ENCODE results near the gene SEMA6A.

The SEMA6A gene

DNA sequence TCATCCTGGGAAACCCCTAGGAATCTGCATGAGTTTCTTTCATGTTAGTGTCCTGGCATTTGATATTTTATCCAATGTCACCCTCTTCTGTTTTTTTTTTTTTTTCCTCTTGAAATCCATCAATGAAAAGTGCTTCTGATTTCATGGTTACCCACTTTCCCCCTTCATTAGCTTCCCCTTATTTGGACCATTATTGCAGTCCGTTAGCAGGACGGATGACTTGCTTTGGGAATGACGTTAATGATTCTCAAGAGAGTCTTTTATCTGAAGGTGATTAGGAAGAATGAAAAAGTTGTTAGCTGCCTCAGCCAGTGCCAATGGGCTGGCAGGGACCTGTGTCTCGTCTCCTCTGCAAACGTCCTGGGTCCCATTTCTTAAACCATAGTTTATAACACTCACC, 134.7 kb downstream of the SEMA6A start:
- no peak for DNase-seq (ENCODE audit: low read depth in 2 of 2)

DNA sequence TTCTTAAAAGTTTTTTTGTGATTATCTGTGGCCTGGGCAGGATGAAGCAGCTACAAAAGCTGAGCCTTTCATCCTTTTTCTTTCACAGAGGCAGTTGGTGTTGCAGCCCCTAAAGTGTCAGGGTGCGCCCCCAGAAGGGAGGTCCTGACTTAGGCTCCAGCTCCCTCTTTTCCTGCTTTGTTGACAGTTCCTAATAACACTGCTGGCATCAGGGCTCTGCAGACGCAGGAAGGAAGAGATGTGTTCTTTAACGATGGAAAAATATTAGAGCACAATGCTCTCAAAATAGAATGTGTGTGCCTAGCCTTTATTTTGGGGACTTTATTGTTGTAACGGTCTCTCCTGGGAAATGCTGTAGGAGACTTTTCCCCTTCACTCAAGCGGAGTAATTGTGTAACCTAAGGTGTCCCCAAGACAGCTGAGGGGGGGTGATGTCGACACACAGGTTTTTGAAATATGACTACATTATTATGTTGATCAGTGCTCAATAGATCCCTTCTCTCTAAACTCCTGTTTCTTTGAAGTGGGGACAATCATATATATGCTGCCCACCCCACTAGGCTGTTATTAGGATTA, 135.6 kb downstream of the SEMA6A start:
- DNase-seq (ENCODE audit: low read depth in 2 of 2) = no peak

DNA sequence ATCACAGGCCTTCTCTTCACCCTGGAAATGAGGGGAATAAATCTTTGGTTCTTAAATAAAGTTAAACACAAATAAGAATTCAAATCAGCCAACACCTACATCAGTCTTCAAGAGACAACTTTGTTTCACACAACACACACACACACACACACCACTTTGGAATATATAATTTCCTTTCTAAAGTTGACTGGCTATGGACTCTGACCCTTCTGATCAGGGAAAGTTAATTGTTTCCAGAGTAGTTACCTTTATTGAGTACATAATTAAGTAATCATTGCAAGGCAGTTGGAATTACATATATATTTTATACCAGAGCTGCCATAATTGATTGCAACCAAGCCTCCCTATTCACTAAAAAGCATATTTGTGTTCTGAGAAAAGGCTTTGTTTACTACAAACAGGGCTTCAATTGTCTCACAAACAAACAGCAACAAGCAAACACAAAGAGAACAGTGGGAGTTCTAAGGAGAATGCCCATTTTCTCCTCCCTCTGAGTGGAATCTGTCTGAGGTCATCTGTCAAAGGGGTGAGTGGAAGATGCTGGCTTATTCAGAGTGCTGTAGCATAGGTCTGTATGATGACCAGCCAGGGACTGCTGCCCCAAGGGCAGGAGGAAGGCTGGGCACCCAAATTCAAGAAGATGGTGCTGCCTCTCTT, 136.6 kb downstream of the SEMA6A start:
- DNase-seq (ENCODE audit: low read depth in 2 of 2) = no peak

DNA sequence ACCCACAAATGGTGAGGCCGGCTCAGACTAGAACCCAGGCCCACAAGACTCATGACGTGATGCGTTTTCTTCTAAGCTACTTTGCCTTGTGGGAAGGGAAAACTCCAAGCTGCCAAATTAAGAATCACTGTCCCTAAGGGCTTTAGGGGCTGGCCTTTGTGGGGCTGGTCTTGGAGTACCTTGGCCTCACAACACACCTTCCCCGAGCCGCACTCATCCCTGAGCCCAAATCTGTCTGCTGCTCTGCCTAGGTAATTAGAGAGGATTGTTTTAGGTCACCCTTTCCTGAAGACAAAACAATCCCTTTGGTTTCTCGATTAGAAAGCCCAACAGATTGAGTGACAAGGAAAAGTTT, 137.3 kb downstream of the SEMA6A start:
- no peak for DNase-seq (ENCODE audit: low read depth in 2 of 2)

DNA sequence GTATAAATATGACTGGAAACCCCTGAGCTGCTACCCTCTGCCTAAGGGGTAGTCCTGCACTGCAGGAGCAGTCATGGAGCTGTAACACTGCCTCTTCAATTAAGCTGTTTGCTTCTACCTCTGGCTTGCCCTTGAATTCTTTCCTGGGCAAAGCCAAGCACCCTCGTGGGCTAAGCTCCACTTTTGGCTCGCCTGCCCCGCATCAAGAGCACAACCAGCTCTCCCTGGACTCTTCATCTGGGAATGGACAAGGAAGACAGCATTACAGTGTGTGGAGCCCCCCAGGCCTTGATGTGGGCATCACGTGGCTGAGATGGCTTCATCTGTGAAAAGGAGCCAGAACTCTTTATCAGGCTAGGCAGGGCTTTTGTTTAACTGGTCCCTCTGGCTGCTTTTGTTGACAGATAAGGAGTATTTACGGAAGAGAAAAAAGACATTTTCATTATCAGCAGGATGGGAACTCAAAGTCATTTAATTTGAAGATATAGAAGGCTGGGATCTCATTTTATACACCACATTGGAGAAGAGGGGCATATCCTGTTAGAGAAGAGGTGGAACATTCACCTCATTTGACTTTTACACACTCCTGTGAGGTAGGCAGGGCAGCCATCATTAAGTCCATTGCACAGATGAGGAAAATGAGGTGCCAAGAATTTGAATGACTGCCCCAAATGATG, 137.8 kb downstream of the SEMA6A start:
- no peak for DNase-seq (ENCODE audit: low read depth in 2 of 2)

- DNase-seq (ENCODE audit: low read depth in 2 of 2) = no peak
Measured at GRCh38 chr5:116428966-116429365, 145.7 kb downstream of the SEMA6A start.

DNA sequence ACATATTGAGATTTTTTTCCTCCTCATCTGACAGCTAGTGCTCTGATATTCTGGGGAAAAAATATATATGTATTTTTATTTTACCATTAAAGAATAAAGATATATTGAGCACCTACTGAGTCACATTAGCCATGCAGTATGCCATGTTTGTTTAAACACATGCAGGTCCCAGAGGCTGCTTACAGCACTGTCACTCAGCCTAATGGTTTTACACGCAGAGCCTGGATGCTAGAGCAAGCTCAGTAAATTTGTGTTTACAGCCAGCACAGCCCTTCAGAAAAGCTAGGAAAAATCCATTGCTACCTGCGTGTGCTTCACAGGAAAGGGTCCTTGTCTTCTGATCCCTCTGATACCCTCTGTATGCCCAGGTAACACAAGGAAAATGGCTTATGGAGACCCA, 146.2 kb downstream of the SEMA6A start:
- DNase-seq (ENCODE audit: low read depth in 2 of 2) = no peak

- DNase-seq (ENCODE audit: low read depth in 2 of 2) = no peak
Measured at GRCh38 chr5:116424951-116425350, 149.7 kb downstream of the SEMA6A start.

GRCh38 chr5:116424258-116424615, 150.4 kb downstream of the SEMA6A start:
- DNase-seq (ENCODE audit: low read depth in 2 of 2) = no peak

DNA sequence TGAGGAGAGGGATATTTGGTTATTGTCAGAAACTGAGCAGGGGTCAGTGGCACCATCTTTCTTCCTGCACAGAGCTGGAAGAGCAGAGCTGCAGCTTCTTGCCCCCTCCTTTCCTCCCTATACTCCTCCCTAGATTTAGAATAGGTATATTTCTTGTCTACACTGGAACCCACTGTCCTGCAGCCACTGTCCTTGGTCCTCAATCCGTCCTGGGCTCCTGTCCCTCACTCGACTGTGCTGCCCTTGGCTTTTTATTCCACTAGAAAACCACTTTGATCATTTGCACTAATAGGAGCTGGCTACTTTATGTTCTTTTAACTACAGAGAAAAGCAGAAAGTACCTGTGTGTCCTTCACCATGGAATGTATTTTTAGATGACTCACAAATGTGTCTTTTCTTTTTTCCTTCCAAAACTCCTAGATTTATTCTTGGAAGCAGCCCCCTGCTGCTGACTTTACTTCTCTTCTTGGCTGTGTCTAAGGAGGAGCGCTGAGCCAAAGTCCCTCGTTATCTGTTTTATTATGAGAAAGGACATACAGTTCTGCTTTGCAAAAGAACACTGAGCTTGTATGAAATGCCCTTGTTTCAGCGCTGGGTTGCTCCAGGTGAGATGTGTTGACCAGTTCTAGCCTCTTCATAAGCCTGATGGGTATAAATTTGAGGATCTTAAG, 150.9 kb downstream of the SEMA6A start:
- no peak for DNase-seq (ENCODE audit: low read depth in 2 of 2)

DNA sequence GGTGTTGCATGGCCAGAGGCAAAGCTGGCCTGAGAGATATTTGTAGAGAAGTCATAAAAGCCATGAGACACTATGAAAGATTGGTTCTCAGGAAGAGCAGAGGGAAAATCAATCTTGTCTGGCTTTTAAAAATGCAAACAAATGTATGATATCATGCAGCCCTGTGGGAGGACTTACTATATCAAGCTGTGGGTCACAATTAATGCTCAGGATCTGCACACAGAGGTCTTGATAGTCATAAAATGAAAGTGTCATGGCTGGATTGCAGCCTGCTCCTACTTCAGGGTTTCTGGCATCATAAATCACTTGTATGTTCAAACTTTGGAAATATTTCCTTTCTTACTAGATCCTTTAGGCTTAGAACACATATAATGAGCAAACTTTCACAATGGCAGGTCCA, 151.5 kb downstream of the SEMA6A start:
- DNase-seq (ENCODE audit: low read depth in 2 of 2) = no peak

- no peak for DNase-seq (ENCODE audit: low read depth in 2 of 2)
Measured at GRCh38 chr5:116421080-116421629, 153.5 kb downstream of the SEMA6A start.

DNA sequence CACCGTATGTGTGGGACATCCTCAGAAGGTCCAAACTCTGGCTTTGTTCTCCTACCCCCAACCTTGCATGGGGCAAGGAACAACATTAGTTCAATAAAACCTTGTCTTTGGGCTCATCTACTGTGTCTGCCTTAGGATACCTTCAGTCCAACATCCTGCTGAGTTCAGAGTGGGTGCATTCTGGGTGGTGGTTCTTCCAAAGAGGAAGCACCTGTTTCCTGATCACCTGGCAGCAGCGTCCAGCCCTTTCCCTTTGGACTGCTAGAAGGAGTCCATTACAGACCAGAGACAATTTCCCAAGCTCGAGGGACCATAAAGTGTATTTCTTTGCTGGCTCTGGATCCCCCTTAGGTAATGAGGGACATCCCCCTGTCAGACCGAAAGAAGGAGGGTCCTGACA, 154.1 kb downstream of the SEMA6A start:
- DNase-seq (ENCODE audit: low read depth in 2 of 2) = no peak

DNA sequence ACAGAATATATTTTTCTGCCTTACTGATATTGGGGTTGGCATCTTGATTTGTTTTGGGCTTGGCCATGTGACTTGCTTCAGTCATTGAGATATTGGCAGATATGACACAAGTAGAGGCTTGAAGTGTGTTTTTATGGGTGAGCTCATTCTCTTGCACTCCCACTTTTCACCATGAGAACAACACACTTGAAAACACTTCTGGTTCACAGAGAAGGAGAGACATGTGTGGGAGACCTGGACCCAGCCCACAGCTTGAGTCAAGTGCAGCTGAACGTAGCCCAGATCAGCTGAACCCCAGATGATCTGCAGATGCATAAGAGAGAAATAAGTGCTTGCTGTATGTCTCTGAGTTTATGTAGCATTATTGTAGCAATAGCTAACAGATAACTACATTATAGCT, 155.4 kb downstream of the SEMA6A start:
- DNase-seq (ENCODE audit: low read depth in 2 of 2) = no peak

- no peak for DNase-seq (ENCODE audit: low read depth in 2 of 2)
Measured at GRCh38 chr5:116418774-116419173, 155.8 kb downstream of the SEMA6A start.

GRCh38 chr5:116418016-116418415, 156.6 kb downstream of the SEMA6A start:
- DNase-seq (ENCODE audit: low read depth in 2 of 2) = no peak

DNA sequence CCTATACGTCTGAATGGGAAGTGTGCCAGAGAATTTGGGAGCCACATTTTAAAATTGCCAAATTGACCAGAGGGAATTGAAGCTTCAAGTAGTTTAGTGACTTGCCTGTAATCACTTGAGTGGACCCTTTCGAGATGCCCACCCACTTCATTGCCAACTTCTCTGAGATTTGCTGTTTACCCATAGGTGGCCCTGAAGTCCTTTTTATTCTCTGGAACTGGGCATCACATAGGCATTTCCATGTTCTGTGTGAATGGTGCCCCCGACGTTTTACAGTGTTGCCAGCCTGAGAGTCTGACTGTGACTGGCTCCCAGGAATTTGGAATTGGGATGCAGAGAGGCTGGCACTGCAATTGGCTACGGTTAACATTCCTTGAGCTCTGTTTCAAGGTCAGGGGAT, 158.6 kb downstream of the SEMA6A start:
- no peak for DNase-seq (ENCODE audit: low read depth in 2 of 2)

GRCh38 chr5:116415182-116415581, 159.4 kb downstream of the SEMA6A start:
- no peak for DNase-seq (ENCODE audit: low read depth in 2 of 2)

GRCh38 chr5:116411101-116411571, 163.5 kb downstream of the SEMA6A start:
- DNase-seq (ENCODE audit: low read depth in 2 of 2) = no peak

DNA sequence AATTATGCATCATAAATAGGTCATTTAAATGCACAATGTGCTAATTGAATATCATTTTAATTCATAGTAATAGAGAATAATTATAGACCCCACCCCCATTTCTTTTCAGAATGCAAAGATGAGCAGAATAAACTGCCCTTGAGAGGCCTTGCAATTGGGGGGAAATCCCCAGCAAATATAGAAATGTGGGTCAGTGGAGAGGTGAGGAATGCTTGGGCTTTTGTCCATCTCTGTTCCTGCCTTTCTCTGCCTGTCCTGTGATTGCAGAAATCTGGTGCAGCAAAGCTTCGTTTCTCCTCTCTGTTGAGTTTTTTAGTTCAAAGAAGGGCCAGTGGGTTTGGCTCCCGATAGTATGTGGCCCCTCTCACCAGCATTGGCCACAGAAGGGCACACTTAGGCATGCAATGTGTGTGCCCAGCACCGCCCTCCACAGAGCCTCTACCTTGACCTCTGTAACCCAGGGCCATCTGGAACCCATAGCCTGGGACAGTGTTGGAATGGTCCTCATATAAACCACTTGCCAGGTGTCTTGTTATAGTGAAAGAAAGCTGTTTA, 164.2 kb downstream of the SEMA6A start:
- DNase-seq (ENCODE audit: low read depth in 2 of 2) = no peak

DNA sequence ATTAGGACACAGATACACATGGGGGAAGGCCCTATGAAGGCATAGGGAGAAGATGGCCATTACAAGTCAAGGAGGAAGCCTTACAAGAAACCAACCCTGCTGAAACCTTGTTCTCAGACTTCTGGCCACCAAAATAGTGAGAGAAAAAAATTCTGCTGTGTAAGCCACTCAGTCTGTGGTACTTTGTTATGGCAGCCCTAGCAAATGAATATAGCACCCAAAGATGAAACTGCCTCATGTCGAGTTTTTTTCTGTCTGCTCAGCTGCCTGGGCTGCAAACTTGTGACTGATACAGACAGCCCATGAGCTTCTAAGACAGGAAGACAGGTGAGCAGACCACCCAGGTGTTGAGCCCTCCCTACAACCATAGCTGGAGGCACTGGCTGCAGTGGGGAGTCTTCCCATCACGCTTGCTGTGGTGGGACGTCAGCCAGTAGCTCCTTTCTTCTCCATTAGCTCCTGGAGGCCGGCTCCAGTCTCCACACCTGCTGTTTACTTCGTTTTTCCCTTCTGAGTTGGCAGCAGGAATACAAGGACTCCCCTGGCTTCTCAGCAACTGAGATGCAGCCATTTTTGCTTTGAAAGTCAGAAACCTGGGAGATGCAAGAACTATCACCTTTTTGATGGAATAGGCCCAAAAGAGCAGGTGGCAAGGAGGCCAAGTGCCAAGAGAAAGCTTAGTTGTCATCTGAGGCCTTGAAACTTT, 164.9 kb downstream of the SEMA6A start:
- no peak for DNase-seq (ENCODE audit: low read depth in 2 of 2)

Measured in fibroblast of skin of left biceps (primary cell).